ENCODE results near the gene TENM4. TPM values are rescaled to one million over a fixed set of nuclear protein-coding genes. Genes with fewer than 3 reads are reported as not detected.

TENM4 gene
- total RNA-seq, 1 donor from 2014 or later: 117 TPM

- Mint-ChIP-seq H3K27ac (no peak overlapping the region), H3K36me3 (ENCODE audit: insufficient read depth) (no peaks in the 10 kb centered on the region), H3K9me3 (ENCODE audit: low read depth) (no peaks in the 10 kb centered on the region), H3K4me1 (ENCODE audit: low read depth) (peaks cover 14% of the 10 kb centered on the region), H3K27me3 (peaks cover 26% of the 10 kb centered on the region), H3K4me3 (ENCODE audit: low read depth) (no peak overlapping the region)
- TF ChIP-seq CTCF (IDR thresholded peaks at IDR 0.05; ENCODE audit: unreplicated experiment): no peak
- DNase-seq (ENCODE audit: low spot score, unreplicated experiment): no peak
Observed at GRCh38 chr11:79484872-79485271, 44.0 kb upstream of the TENM4 start.

- no peaks in the 10 kb centered on the region for H3K9me3 Mint-ChIP-seq (ENCODE audit: low read depth)
- TF ChIP-seq CTCF (IDR thresholded peaks at IDR 0.05; ENCODE audit: unreplicated experiment): no peak
- H3K36me3 Mint-ChIP-seq (ENCODE audit: insufficient read depth): no peaks in the 10 kb centered on the region
- H3K27me3 Mint-ChIP-seq: peaks cover 28% of the 10 kb centered on the region
- H3K4me1 Mint-ChIP-seq (ENCODE audit: low read depth): peaks cover 14% of the 10 kb centered on the region
- H3K4me3 Mint-ChIP-seq (ENCODE audit: low read depth): no peak overlapping the region
- DNase-seq (ENCODE audit: low spot score, unreplicated experiment): no peak
- H3K27ac Mint-ChIP-seq: no peak overlapping the region
Observed at GRCh38 chr11:79482800-79483199, 42.0 kb upstream of the TENM4 start.

GRCh38 chr11:79481795-79482194 is 41.0 kb upstream of the TENM4 start:
- Mint-ChIP-seq H3K27ac (no peak overlapping the region), H3K4me3 (ENCODE audit: low read depth) (no peak overlapping the region), H3K27me3 (peaks cover 21% of the 10 kb centered on the region), H3K4me1 (ENCODE audit: low read depth) (peaks cover 14% of the 10 kb centered on the region), H3K36me3 (ENCODE audit: insufficient read depth) (no peaks in the 10 kb centered on the region), H3K9me3 (ENCODE audit: low read depth) (no peaks in the 10 kb centered on the region)
- no peak for TF ChIP-seq CTCF (IDR thresholded peaks at IDR 0.05; ENCODE audit: unreplicated experiment)
- DNase-seq (ENCODE audit: low spot score, unreplicated experiment): no peak

- no peak for TF ChIP-seq CTCF (IDR thresholded peaks at IDR 0.05; ENCODE audit: unreplicated experiment)
- H3K27me3 Mint-ChIP-seq: peaks cover 11% of the 10 kb centered on the region
- H3K27ac Mint-ChIP-seq: no peak overlapping the region
- H3K4me1 Mint-ChIP-seq (ENCODE audit: low read depth): peaks cover 14% of the 10 kb centered on the region
- peaks cover 3% of the 10 kb centered on the region for H3K9me3 Mint-ChIP-seq (ENCODE audit: low read depth)
- no peak for DNase-seq (ENCODE audit: low spot score, unreplicated experiment)
- no peak overlapping the region for H3K4me3 Mint-ChIP-seq (ENCODE audit: low read depth)
- no peaks in the 10 kb centered on the region for H3K36me3 Mint-ChIP-seq (ENCODE audit: insufficient read depth)
Observed at GRCh38 chr11:79480864-79481263, 40.0 kb upstream of the TENM4 start.

- no peak overlapping the region for H3K27ac Mint-ChIP-seq
- H3K27me3 Mint-ChIP-seq: peaks cover 13% of the 10 kb centered on the region
- H3K4me3 Mint-ChIP-seq (ENCODE audit: low read depth): no peak overlapping the region
- no peaks in the 10 kb centered on the region for H3K36me3 Mint-ChIP-seq (ENCODE audit: insufficient read depth)
- peaks cover 7% of the 10 kb centered on the region for H3K9me3 Mint-ChIP-seq (ENCODE audit: low read depth)
- peaks cover 7% of the 10 kb centered on the region for H3K4me1 Mint-ChIP-seq (ENCODE audit: low read depth)
- DNase-seq (ENCODE audit: low spot score, unreplicated experiment): no peak
- no peak for TF ChIP-seq CTCF (IDR thresholded peaks at IDR 0.05; ENCODE audit: unreplicated experiment)
Observed at GRCh38 chr11:79472819-79473529, 32.1 kb upstream of the TENM4 start.

All from progenitor cell of endocrine pancreas (in vitro differentiated cells).